ENCODE data around the gene RAD51B. TPM values are rescaled to one million over a fixed set of nuclear protein-coding genes. Genes with fewer than 3 reads are reported as not detected.

RAD51B gene
- total RNA-seq, 4 donors from 2014 or later = 6.2 to 39.9 (median 12.9) TPM

- no peak overlapping the region for H3K27ac ChIP-seq
Measured at GRCh38 chr14:68358500-68358899, 538.9 kb downstream of the RAD51B start.

GRCh38 chr14:68359022-68359836 is 539.6 kb downstream of the RAD51B start:
- intact Hi-C loops (cut with DNase I) = no loop called here
- Histone ChIP-seq H3K27me3 (no peaks in the 10 kb centered on the region), H3K27ac (peak overlapping the region; percentile 26 to 73 (median 48)), H3K9me3 (no peaks in the 10 kb centered on the region), H3K36me3 (no peaks in the 10 kb centered on the region), H3K4me3 (no peak overlapping the region), H3K4me1 (peaks cover 3 to 22% (median 12%) of the 10 kb centered on the region in 3 donors)
- 72 to 73% methylated on average over 8 to 12 of the region's 12 CpGs for WGBS, 2 donors
- TF ChIP-seq CTCF (IDR thresholded peaks at IDR 0.05) = no peak
- TF ChIP-seq POLR2A (IDR thresholded peaks at IDR 0.05) = no peak
- DNase-seq = no peak

More at GRCh38 chr14:68358500-68358899, 538.9 kb downstream of the RAD51B start:
- Histone ChIP-seq H3K4me3 (no peak overlapping the region), H3K36me3 (no peaks in the 10 kb centered on the region), H3K27me3 (no peaks in the 10 kb centered on the region), H3K4me1 (peaks cover 3 to 20% (median 12%) of the 10 kb centered on the region in 3 donors), H3K9me3 (no peaks in the 10 kb centered on the region)
- WGBS, 2 donors = 65 to 92% methylated on average over 1 of the region's 1 CpG
- no peak for DNase-seq
- no peak for TF ChIP-seq POLR2A (IDR thresholded peaks at IDR 0.05)
- no peak for TF ChIP-seq CTCF (IDR thresholded peaks at IDR 0.05)
- intact Hi-C loops (cut with DNase I) = no loop called here

GRCh38 chr14:68359837-68360552 is 540.4 kb downstream of the RAD51B start:
- no peak for DNase-seq
- WGBS, 2 donors = 42 to 53% methylated on average over 8 of the region's 8 CpGs
- Histone ChIP-seq H3K36me3 (no peaks in the 10 kb centered on the region), H3K4me1 (peaks cover 3 to 29% (median 17%) of the 10 kb centered on the region in 3 donors), H3K4me3 (no peak overlapping the region), H3K9me3 (no peaks in the 10 kb centered on the region), H3K27ac (peak overlapping the region; percentile 26 to 73 (median 48)), H3K27me3 (no peaks in the 10 kb centered on the region)
- intact Hi-C loops (cut with DNase I) = no loop called here
- no peak for TF ChIP-seq CTCF (IDR thresholded peaks at IDR 0.05)
- no peak for TF ChIP-seq POLR2A (IDR thresholded peaks at IDR 0.05)

DNA sequence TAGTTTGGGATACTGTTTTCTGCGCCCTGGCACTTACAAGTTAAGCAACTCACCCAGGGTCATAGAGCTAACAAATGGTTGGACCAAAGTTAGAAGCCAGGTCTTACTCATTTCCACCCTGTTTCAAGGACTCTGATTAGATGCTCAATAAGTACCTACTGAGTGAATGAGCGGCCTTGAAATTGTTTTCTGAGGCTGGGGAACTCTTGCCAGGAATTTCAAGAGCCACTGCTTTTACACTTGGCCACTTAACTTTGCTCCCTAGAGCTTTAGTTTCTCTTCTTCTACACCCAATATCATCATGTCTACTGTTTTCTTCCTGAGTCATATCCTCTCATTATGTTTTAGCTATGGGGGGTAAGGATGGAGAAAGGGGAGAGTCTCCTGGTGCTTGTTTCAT is 541.7 kb downstream of the RAD51B start:
- no peaks in the 10 kb centered on the region for H3K27me3 ChIP-seq
- no peak overlapping the region for H3K4me3 ChIP-seq
- H3K36me3 ChIP-seq = no peaks in the 10 kb centered on the region
- peak overlapping the region in 1 of 4 donors; percentile 36 for H3K27ac ChIP-seq
- intact Hi-C loops (cut with DNase I) = no loop called here
- WGBS, 2 donors = 60 to 84% methylated on average over 2 of the region's 2 CpGs
- H3K9me3 ChIP-seq = no peaks in the 10 kb centered on the region
- DNase-seq = no peak
- H3K4me1 ChIP-seq = peaks cover 3 to 36% (median 17%) of the 10 kb centered on the region in 3 donors
- no peak for TF ChIP-seq POLR2A (IDR thresholded peaks at IDR 0.05)
- TF ChIP-seq CTCF (IDR thresholded peaks at IDR 0.05) = no peak

DNA sequence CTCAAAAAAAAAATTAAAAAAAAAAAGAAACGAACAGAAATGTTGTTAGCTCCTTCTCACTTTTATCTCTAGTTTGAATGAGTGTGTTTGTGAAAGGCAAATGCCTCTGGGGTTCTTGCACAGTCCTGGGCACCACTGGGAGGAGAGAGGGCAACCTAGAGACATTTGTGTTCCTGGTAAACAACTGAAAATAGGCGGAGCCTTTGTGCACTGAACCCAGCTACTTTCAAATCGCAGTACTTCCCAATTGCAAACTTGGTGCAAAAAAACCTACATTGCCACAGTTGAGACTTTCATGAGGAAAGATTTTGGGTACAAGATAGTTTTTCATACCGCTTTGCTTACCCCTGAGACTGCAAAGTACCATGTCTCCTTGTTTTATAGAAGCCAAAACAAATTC is 543.3 kb downstream of the RAD51B start:
- DNase-seq = no peak
- H3K27ac ChIP-seq = no peak overlapping the region
- intact Hi-C loops (cut with DNase I) = no loop called here
- H3K36me3 ChIP-seq = no peaks in the 10 kb centered on the region
- no peaks in the 10 kb centered on the region for H3K9me3 ChIP-seq
- peaks cover 3 to 46% (median 17%) of the 10 kb centered on the region in 3 donors for H3K4me1 ChIP-seq
- no peak for TF ChIP-seq POLR2A (IDR thresholded peaks at IDR 0.05)
- no peak for TF ChIP-seq CTCF (IDR thresholded peaks at IDR 0.05)
- H3K27me3 ChIP-seq = no peaks in the 10 kb centered on the region
- WGBS, 2 donors = 56 to 67% methylated on average over 4 of the region's 4 CpGs
- no peak overlapping the region for H3K4me3 ChIP-seq
